ENCODE measurements around the gene EYA2. TPM values are rescaled to one million over a fixed set of nuclear protein-coding genes. Genes with fewer than 3 reads are reported as not detected.
"Not testable (repeated sequence)": the region's sequence is repeated elsewhere in the genome, so short reads cannot be mapped to it uniquely, and the experiment has no call there.

EYA2 gene
- total RNA-seq, 1 donor from 2014 or later = not detected

- Mint-ChIP-seq H3K4me1 (ENCODE audit: low read depth) (peaks cover 4% of the 10 kb centered on the region), H3K36me3 (ENCODE audit: low read depth) (no peaks in the 10 kb centered on the region), H3K27me3 (ENCODE audit: low read depth) (no peaks in the 10 kb centered on the region), H3K27ac (no peak overlapping the region), H3K4me3 (ENCODE audit: low read depth) (no peak overlapping the region), H3K9me3 (peaks cover 7% of the 10 kb centered on the region)
- DNase-seq (ENCODE audit: low spot score) = no peak
- intact Hi-C loops (cut with micrococcal nuclease) = no loop called here
Measured at GRCh38 chr20:46953596-46953995, 59.0 kb downstream of the EYA2 start.

GRCh38 chr20:46954490-46955038, 59.9 kb downstream of the EYA2 start:
- Mint-ChIP-seq H3K27me3 (ENCODE audit: low read depth) (no peaks in the 10 kb centered on the region), H3K36me3 (ENCODE audit: low read depth) (no peaks in the 10 kb centered on the region), H3K27ac (no peak overlapping the region), H3K4me3 (ENCODE audit: low read depth) (no peak overlapping the region), H3K9me3 (peaks cover 7% of the 10 kb centered on the region), H3K4me1 (ENCODE audit: low read depth) (peaks cover 4% of the 10 kb centered on the region)
- DNase-seq (ENCODE audit: low spot score) = no peak
- intact Hi-C loops (cut with micrococcal nuclease) = no loop called here

- DNase-seq (ENCODE audit: low spot score) = no peak
- H3K9me3 Mint-ChIP-seq = peaks cover 7% of the 10 kb centered on the region
- no peaks in the 10 kb centered on the region for H3K27me3 Mint-ChIP-seq (ENCODE audit: low read depth)
- peaks cover 4% of the 10 kb centered on the region for H3K4me1 Mint-ChIP-seq (ENCODE audit: low read depth)
- no peak overlapping the region for H3K27ac Mint-ChIP-seq
- intact Hi-C loops (cut with micrococcal nuclease) = no loop called here
- H3K4me3 Mint-ChIP-seq (ENCODE audit: low read depth) = no peak overlapping the region
- H3K36me3 Mint-ChIP-seq (ENCODE audit: low read depth) = no peaks in the 10 kb centered on the region
Measured at GRCh38 chr20:46955601-46956556, 61.2 kb downstream of the EYA2 start.

- DNase-seq (ENCODE audit: low spot score) = no peak
- Mint-ChIP-seq H3K27ac (no peak overlapping the region), H3K4me3 (ENCODE audit: low read depth) (no peak overlapping the region), H3K36me3 (ENCODE audit: low read depth) (no peaks in the 10 kb centered on the region), H3K9me3 (peaks cover 7% of the 10 kb centered on the region), H3K27me3 (ENCODE audit: low read depth) (no peaks in the 10 kb centered on the region), H3K4me1 (ENCODE audit: low read depth) (no peaks in the 10 kb centered on the region)
- intact Hi-C loops (cut with micrococcal nuclease) = no loop called here
Measured at GRCh38 chr20:46959081-46959692, 64.5 kb downstream of the EYA2 start.

GRCh38 chr20:46959821-46960220, 65.2 kb downstream of the EYA2 start:
- intact Hi-C loops (cut with micrococcal nuclease) = no loop called here
- no peaks in the 10 kb centered on the region for H3K4me1 Mint-ChIP-seq (ENCODE audit: low read depth)
- H3K36me3 Mint-ChIP-seq (ENCODE audit: low read depth) = no peaks in the 10 kb centered on the region
- DNase-seq (ENCODE audit: low spot score) = no peak
- H3K9me3 Mint-ChIP-seq = peaks cover 7% of the 10 kb centered on the region
- no peaks in the 10 kb centered on the region for H3K27me3 Mint-ChIP-seq (ENCODE audit: low read depth)
- no peak overlapping the region for H3K27ac Mint-ChIP-seq
- H3K4me3 Mint-ChIP-seq (ENCODE audit: low read depth) = no peak overlapping the region

- Mint-ChIP-seq H3K4me3 (ENCODE audit: low read depth) (no peak overlapping the region), H3K27ac (no peak overlapping the region)
Measured at GRCh38 chr20:46960536-46960935, 65.9 kb downstream of the EYA2 start.

GRCh38 chr20:46961968-46962367, 67.3 kb downstream of the EYA2 start:
- H3K9me3 Mint-ChIP-seq; intact Hi-C loops (cut with micrococcal nuclease); H3K27ac Mint-ChIP-seq; H3K36me3 Mint-ChIP-seq (ENCODE audit: low read depth); DNase-seq (ENCODE audit: low spot score); H3K4me1 Mint-ChIP-seq (ENCODE audit: low read depth); H3K27me3 Mint-ChIP-seq (ENCODE audit: low read depth); H3K4me3 Mint-ChIP-seq (ENCODE audit: low read depth): not testable (repeated sequence)

More at GRCh38 chr20:46960536-46960935, 65.9 kb downstream of the EYA2 start:
- Mint-ChIP-seq H3K4me1 (ENCODE audit: low read depth) (no peaks in the 10 kb centered on the region), H3K9me3 (peaks cover 7% of the 10 kb centered on the region), H3K36me3 (ENCODE audit: low read depth) (no peaks in the 10 kb centered on the region), H3K27me3 (ENCODE audit: low read depth) (no peaks in the 10 kb centered on the region)
- DNase-seq (ENCODE audit: low spot score) = no peak
- intact Hi-C loops (cut with micrococcal nuclease) = no loop called here

- no peak for DNase-seq (ENCODE audit: low spot score)
- H3K27me3 Mint-ChIP-seq (ENCODE audit: low read depth) = peaks cover 3% of the 10 kb centered on the region
- no peaks in the 10 kb centered on the region for H3K9me3 Mint-ChIP-seq
- intact Hi-C loops (cut with micrococcal nuclease) = no loop called here
- no peaks in the 10 kb centered on the region for H3K4me1 Mint-ChIP-seq (ENCODE audit: low read depth)
- no peaks in the 10 kb centered on the region for H3K36me3 Mint-ChIP-seq (ENCODE audit: low read depth)
- no peak overlapping the region for H3K27ac Mint-ChIP-seq
- no peak overlapping the region for H3K4me3 Mint-ChIP-seq (ENCODE audit: low read depth)
Measured at GRCh38 chr20:46962452-46963195, 68.0 kb downstream of the EYA2 start.

GRCh38 chr20:46963196-46963529, 68.5 kb downstream of the EYA2 start:
- Mint-ChIP-seq H3K36me3 (ENCODE audit: low read depth) (no peaks in the 10 kb centered on the region), H3K27me3 (ENCODE audit: low read depth) (peaks cover 3% of the 10 kb centered on the region), H3K4me1 (ENCODE audit: low read depth) (no peaks in the 10 kb centered on the region), H3K27ac (no peak overlapping the region), H3K9me3 (no peaks in the 10 kb centered on the region), H3K4me3 (ENCODE audit: low read depth) (no peak overlapping the region)
- intact Hi-C loops (cut with micrococcal nuclease) = no loop called here
- DNase-seq (ENCODE audit: low spot score) = no peak

- no peak for DNase-seq (ENCODE audit: low spot score)
- Mint-ChIP-seq H3K4me1 (ENCODE audit: low read depth) (no peaks in the 10 kb centered on the region), H3K27ac (no peak overlapping the region)
Measured at GRCh38 chr20:46963758-46964617, 69.3 kb downstream of the EYA2 start.

GRCh38 chr20:46964618-46965455, 70.2 kb downstream of the EYA2 start:
- intact Hi-C loops (cut with micrococcal nuclease) = no loop called here
- Mint-ChIP-seq H3K9me3 (no peaks in the 10 kb centered on the region), H3K36me3 (ENCODE audit: low read depth) (no peaks in the 10 kb centered on the region), H3K4me1 (ENCODE audit: low read depth) (no peaks in the 10 kb centered on the region), H3K4me3 (ENCODE audit: low read depth) (no peak overlapping the region), H3K27ac (no peak overlapping the region), H3K27me3 (ENCODE audit: low read depth) (peaks cover 4% of the 10 kb centered on the region)
- no peak for DNase-seq (ENCODE audit: low spot score)

More at GRCh38 chr20:46963758-46964617, 69.3 kb downstream of the EYA2 start:
- Mint-ChIP-seq H3K9me3 (no peaks in the 10 kb centered on the region), H3K36me3 (ENCODE audit: low read depth) (no peaks in the 10 kb centered on the region), H3K4me3 (ENCODE audit: low read depth) (no peak overlapping the region), H3K27me3 (ENCODE audit: low read depth) (peaks cover 3% of the 10 kb centered on the region)
- intact Hi-C loops (cut with micrococcal nuclease) = no loop called here
